Activated naive CD4-positive, alpha-beta T cell treated with anti-CD3 and anti-CD28 coated beads, Interleukin-2, amount 50 U/mL, for 24 hours (primary cell): Measurements from ENCODE around the gene KLHL8.

Experiments used
- H3K27ac Mint-ChIP-seq: one replicate; pipeline ENCODE4 v1.8.0; 2021; ENCODE audit warnings: mild to moderate bottlenecking, mixed read lengths
- H3K27me3 Mint-ChIP-seq: one replicate; pipeline ENCODE4 v1.8.0; 2021; ENCODE audit warnings: mixed read lengths
- H3K36me3 Mint-ChIP-seq: one replicate; pipeline ENCODE4 v1.8.0; 2021; ENCODE audit warnings: mixed read lengths
- H3K4me1 Mint-ChIP-seq: one replicate; pipeline ENCODE4 v1.8.0; 2021; ENCODE audit warnings: mixed read lengths
- H3K4me3 Mint-ChIP-seq: one replicate; pipeline ENCODE4 v1.8.0; 2021; ENCODE audit warnings: mild to moderate bottlenecking, mixed read lengths
- H3K9me3 Mint-ChIP-seq: one replicate; pipeline ENCODE4 v1.8.0; 2021; ENCODE audit warnings: mixed read lengths

Gene KLHL8

GRCh38 chr4:87220094-87220822 lies at the start of gene KLHL8:
KLHL8 (minus strand) TSS chr4:87220618; CDS start chr4:87195539, 25,079 bp downstream.
- no peaks in the 10 kb centered on the region for H3K27me3 Mint-ChIP-seq
- peaks cover 25% of the 10 kb centered on the region for H3K4me1 Mint-ChIP-seq
- H3K9me3 Mint-ChIP-seq = no peaks in the 10 kb centered on the region
- no peaks in the 10 kb centered on the region for H3K36me3 Mint-ChIP-seq
- peak within 1 kb of the TSS; percentile 94 for H3K27ac Mint-ChIP-seq
- H3K4me3 Mint-ChIP-seq = peak within 1 kb of the TSS; percentile 94

GRCh38 chr4:87270144-87270543 lies 49.7 kb upstream of the KLHL8 start:
- no peaks in the 10 kb centered on the region for H3K9me3 Mint-ChIP-seq
- no peaks in the 10 kb centered on the region for H3K4me1 Mint-ChIP-seq
- no peak overlapping the region for H3K4me3 Mint-ChIP-seq
- H3K27me3 Mint-ChIP-seq = peaks cover 2% of the 10 kb centered on the region
- H3K27ac Mint-ChIP-seq = no peak overlapping the region
- H3K36me3 Mint-ChIP-seq = no peaks in the 10 kb centered on the region

GRCh38 chr4:87268411-87268810 lies 48.0 kb upstream of the KLHL8 start:
- H3K4me1 Mint-ChIP-seq = no peaks in the 10 kb centered on the region
- H3K4me3 Mint-ChIP-seq = no peak overlapping the region
- no peak overlapping the region for H3K27ac Mint-ChIP-seq
- H3K36me3 Mint-ChIP-seq = no peaks in the 10 kb centered on the region
- H3K27me3 Mint-ChIP-seq = peaks cover 4% of the 10 kb centered on the region
- no peaks in the 10 kb centered on the region for H3K9me3 Mint-ChIP-seq

GRCh38 chr4:87266986-87267385 lies 46.6 kb upstream of the KLHL8 start:
- Mint-ChIP-seq H3K4me3 (no peak overlapping the region), H3K27ac (no peak overlapping the region), H3K4me1 (no peaks in the 10 kb centered on the region), H3K27me3 (peaks cover 2% of the 10 kb centered on the region), H3K9me3 (peaks cover 4% of the 10 kb centered on the region), H3K36me3 (peaks cover 2% of the 10 kb centered on the region)

GRCh38 chr4:87262886-87263285 lies 42.5 kb upstream of the KLHL8 start:
- Mint-ChIP-seq H3K36me3 (peaks cover 2% of the 10 kb centered on the region), H3K27ac (no peak overlapping the region), H3K9me3 (peaks cover 4% of the 10 kb centered on the region), H3K4me3 (no peak overlapping the region), H3K27me3 (peaks cover 2% of the 10 kb centered on the region), H3K4me1 (no peaks in the 10 kb centered on the region)

GRCh38 chr4:87260477-87260876 lies 40.1 kb upstream of the KLHL8 start:
- peaks cover 9% of the 10 kb centered on the region for H3K9me3 Mint-ChIP-seq
- H3K27ac Mint-ChIP-seq = no peak overlapping the region
- H3K27me3 Mint-ChIP-seq = peaks cover 2% of the 10 kb centered on the region

GRCh38 chr4:87258677-87259076 lies 38.3 kb upstream of the KLHL8 start:
- Mint-ChIP-seq H3K36me3 (peaks cover 2% of the 10 kb centered on the region), H3K9me3 (peaks cover 9% of the 10 kb centered on the region), H3K27me3 (no peaks in the 10 kb centered on the region), H3K4me1 (no peaks in the 10 kb centered on the region), H3K27ac (no peak overlapping the region), H3K4me3 (no peak overlapping the region)

More at GRCh38 chr4:87260477-87260876, 40.1 kb upstream of the KLHL8 start:
- Mint-ChIP-seq H3K4me1 (no peaks in the 10 kb centered on the region), H3K36me3 (peaks cover 2% of the 10 kb centered on the region), H3K4me3 (no peak overlapping the region)

GRCh38 chr4:87257523-87257922 lies 37.1 kb upstream of the KLHL8 start:
- Mint-ChIP-seq H3K27me3 (no peaks in the 10 kb centered on the region), H3K4me3 (no peak overlapping the region), H3K36me3 (no peaks in the 10 kb centered on the region), H3K27ac (no peak overlapping the region), H3K9me3 (peaks cover 4% of the 10 kb centered on the region), H3K4me1 (no peaks in the 10 kb centered on the region)

- no peaks in the 10 kb centered on the region for H3K4me1 Mint-ChIP-seq
- H3K36me3 Mint-ChIP-seq = no peaks in the 10 kb centered on the region
- H3K9me3 Mint-ChIP-seq = peaks cover 4% of the 10 kb centered on the region
- no peak overlapping the region for H3K4me3 Mint-ChIP-seq
- H3K27ac Mint-ChIP-seq = no peak overlapping the region
- H3K27me3 Mint-ChIP-seq = no peaks in the 10 kb centered on the region
Measured at GRCh38 chr4:87255755-87256154, 35.3 kb upstream of the KLHL8 start.

GRCh38 chr4:87251106-87251505 lies 30.7 kb upstream of the KLHL8 start:
- H3K9me3 Mint-ChIP-seq = peaks cover 10% of the 10 kb centered on the region
- no peaks in the 10 kb centered on the region for H3K36me3 Mint-ChIP-seq
- H3K27me3 Mint-ChIP-seq = peaks cover 1% of the 10 kb centered on the region
- H3K27ac Mint-ChIP-seq = no peak overlapping the region
- H3K4me1 Mint-ChIP-seq = no peaks in the 10 kb centered on the region
- H3K4me3 Mint-ChIP-seq = no peak overlapping the region

GRCh38 chr4:87250294-87250693 lies 29.9 kb upstream of the KLHL8 start:
- Mint-ChIP-seq H3K36me3 (no peaks in the 10 kb centered on the region), H3K4me1 (no peaks in the 10 kb centered on the region), H3K9me3 (peaks cover 5% of the 10 kb centered on the region), H3K27ac (no peak overlapping the region), H3K4me3 (no peak overlapping the region), H3K27me3 (peaks cover 1% of the 10 kb centered on the region)

- peaks cover 1% of the 10 kb centered on the region for H3K27me3 Mint-ChIP-seq
- peaks cover 9% of the 10 kb centered on the region for H3K9me3 Mint-ChIP-seq
- no peak overlapping the region for H3K27ac Mint-ChIP-seq
- H3K4me3 Mint-ChIP-seq = no peak overlapping the region
- H3K36me3 Mint-ChIP-seq = peaks cover 3% of the 10 kb centered on the region
- H3K4me1 Mint-ChIP-seq = no peaks in the 10 kb centered on the region
Measured at GRCh38 chr4:87249332-87250019, 29.1 kb upstream of the KLHL8 start.

- no peak overlapping the region for H3K4me3 Mint-ChIP-seq
- peaks cover 13% of the 10 kb centered on the region for H3K36me3 Mint-ChIP-seq
- peaks cover 29% of the 10 kb centered on the region for H3K9me3 Mint-ChIP-seq
- H3K4me1 Mint-ChIP-seq = no peaks in the 10 kb centered on the region
- no peak overlapping the region for H3K27ac Mint-ChIP-seq
- peaks cover 7% of the 10 kb centered on the region for H3K27me3 Mint-ChIP-seq
Measured at GRCh38 chr4:87243426-87244053, 23.1 kb upstream of the KLHL8 start.

GRCh38 chr4:87241336-87241735 lies 20.9 kb upstream of the KLHL8 start:
- H3K36me3 Mint-ChIP-seq = peaks cover 13% of the 10 kb centered on the region
- H3K4me1 Mint-ChIP-seq = no peaks in the 10 kb centered on the region
- H3K27me3 Mint-ChIP-seq = peaks cover 5% of the 10 kb centered on the region
- no peak overlapping the region for H3K4me3 Mint-ChIP-seq
- H3K9me3 Mint-ChIP-seq = peaks cover 23% of the 10 kb centered on the region
- no peak overlapping the region for H3K27ac Mint-ChIP-seq

GRCh38 chr4:87240341-87240740 lies 19.9 kb upstream of the KLHL8 start:
- peaks cover 13% of the 10 kb centered on the region for H3K36me3 Mint-ChIP-seq

GRCh38 chr4:87239821-87240220 lies 19.4 kb upstream of the KLHL8 start:
- no peak overlapping the region for H3K4me3 Mint-ChIP-seq
- peaks cover 13% of the 10 kb centered on the region for H3K36me3 Mint-ChIP-seq
- H3K4me1 Mint-ChIP-seq = no peaks in the 10 kb centered on the region
- peaks cover 23% of the 10 kb centered on the region for H3K9me3 Mint-ChIP-seq
- H3K27ac Mint-ChIP-seq = no peak overlapping the region
- peaks cover 5% of the 10 kb centered on the region for H3K27me3 Mint-ChIP-seq

More at GRCh38 chr4:87240341-87240740, 19.9 kb upstream of the KLHL8 start:
- Mint-ChIP-seq H3K27ac (no peak overlapping the region), H3K4me3 (no peak overlapping the region), H3K27me3 (peaks cover 5% of the 10 kb centered on the region), H3K4me1 (no peaks in the 10 kb centered on the region), H3K9me3 (peaks cover 23% of the 10 kb centered on the region)
